LHCN-M2 (cell line): ENCODE data around the gene DPP4. TPM values are rescaled to one million over a fixed set of nuclear protein-coding genes. Genes with fewer than 3 reads are reported as not detected.

Source experiments
- DNase-seq: peaks from one replicate; pipeline ENCODE4 v3.0.0-alpha.2; 2012; ENCODE audit warnings: low read depth
- total RNA-seq: library from RNA; depleted of rRNA; stranded (reverse); fragments of >200 nt; gene quantifications from 2 replicates; pipeline ENCODE4 v1.2.3, GENCODE V29; 2014

The DPP4 gene
- total RNA-seq, 1 experiment from 2014 or later, result 27.7 TPM

GRCh38 chr2:162085090-162085891 is 11.3 kb upstream of the DPP4 start:
- DNase-seq, result peak; percentile 93

- no peak for DNase-seq
Observed at GRCh38 chr2:162084536-162084935, 10.5 kb upstream of the DPP4 start.

- no peak for DNase-seq
Observed at GRCh38 chr2:162082681-162083080, 8.7 kb upstream of the DPP4 start.

GRCh38 chr2:162082036-162082435 is 8.0 kb upstream of the DPP4 start:
- no peak for DNase-seq

GRCh38 chr2:162079514-162079913 is 5.5 kb upstream of the DPP4 start:
- DNase-seq, result no peak

- peak; percentile 96 for DNase-seq
Observed at GRCh38 chr2:162075689-162076132, 1.7 kb upstream of the DPP4 start.

- DNase-seq, result peak; percentile 86
Observed at GRCh38 chr2:162074928-162075688, 1.1 kb upstream of the DPP4 start.

- peak; percentile 31 for DNase-seq
Observed at GRCh38 chr2:162074632-162074895, 549 bp upstream of the DPP4 start.

GRCh38 chr2:162072976-162073887 is 783 bp downstream of the DPP4 start:
- DNase-seq, result peak; percentile 36

GRCh38 chr2:162072181-162072702 is 1.8 kb downstream of the DPP4 start:
- DNase-seq, result peak; percentile 51

GRCh38 chr2:162071001-162071400 is 3.0 kb downstream of the DPP4 start:
- DNase-seq, result peak; percentile 16

- DNase-seq, result no peak
Observed at GRCh38 chr2:162070228-162070936, 3.6 kb downstream of the DPP4 start.

- no peak for DNase-seq
Observed at GRCh38 chr2:162069267-162069903, 4.6 kb downstream of the DPP4 start.

- DNase-seq, result no peak
Observed at GRCh38 chr2:162067596-162067995, 6.4 kb downstream of the DPP4 start.

GRCh38 chr2:162065767-162066166 is 8.2 kb downstream of the DPP4 start:
- DNase-seq, result no peak

GRCh38 chr2:162063899-162064298 is 10.1 kb downstream of the DPP4 start:
- DNase-seq, result no peak

GRCh38 chr2:162063281-162063680 is 10.7 kb downstream of the DPP4 start:
- DNase-seq, result no peak

- no peak for DNase-seq
Observed at GRCh38 chr2:162062559-162062958, 11.5 kb downstream of the DPP4 start.

GRCh38 chr2:162061021-162061420 is 13.0 kb downstream of the DPP4 start:
- no peak for DNase-seq

- DNase-seq, result no peak
Observed at GRCh38 chr2:162060532-162060931, 13.5 kb downstream of the DPP4 start.
